ENCODE measurements around the gene PCNX2.

- TF ChIP-seq CTCF (optimal IDR thresholded peaks at IDR 0.05 in 1 of 3, IDR thresholded peaks at IDR 0.05 in 1 of 3, conservative IDR thresholded peaks at IDR 0.05 in 1 of 3; ENCODE audit: extremely low read depth in 1 of 3, insufficient read depth in 2 of 3, low read length in 3 of 3) (no peak), EZH2 (IDR thresholded peaks at IDR 0.05; ENCODE audit: low read length) (no peak)
Observed at GRCh38 chr1:233135833-233136232, 159.7 kb downstream of the PCNX2 start.
